HG03066 (cell line): ENCODE results near the gene LRRC3.

ENCODE experiments used
- ATAC-seq: cut with Tn5 transposase; IDR thresholded peaks from one replicate; pipeline ENCODE4 v1.9.1; 2021; ENCODE audit warnings: low read depth; ENCODE audit not compliant: unreplicated experiment

LRRC3 gene

GRCh38 chr21:44438531-44439210 lies 16.6 kb upstream of the LRRC3 start:
- ATAC-seq = no peak

DNA sequence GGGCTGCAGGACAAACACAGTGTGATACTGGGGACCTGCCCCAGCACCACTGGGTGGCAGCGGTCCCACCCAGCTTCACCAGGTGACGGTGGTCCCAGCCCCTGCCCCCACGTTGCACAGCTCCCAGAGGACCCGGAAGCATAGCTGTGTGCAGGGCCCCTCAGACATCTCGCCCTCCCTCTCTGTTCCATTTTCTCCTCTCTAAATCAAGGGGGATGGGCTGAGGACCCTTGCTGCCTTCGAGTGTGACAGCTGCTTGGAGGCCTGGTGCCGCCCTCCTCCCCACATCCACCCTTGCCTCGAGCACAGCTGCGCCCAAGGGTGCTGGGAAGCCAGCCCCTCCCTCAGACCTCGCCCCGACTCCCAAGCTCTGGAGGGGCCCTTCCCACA lies 16.1 kb upstream of the LRRC3 start:
- no peak for ATAC-seq

DNA sequence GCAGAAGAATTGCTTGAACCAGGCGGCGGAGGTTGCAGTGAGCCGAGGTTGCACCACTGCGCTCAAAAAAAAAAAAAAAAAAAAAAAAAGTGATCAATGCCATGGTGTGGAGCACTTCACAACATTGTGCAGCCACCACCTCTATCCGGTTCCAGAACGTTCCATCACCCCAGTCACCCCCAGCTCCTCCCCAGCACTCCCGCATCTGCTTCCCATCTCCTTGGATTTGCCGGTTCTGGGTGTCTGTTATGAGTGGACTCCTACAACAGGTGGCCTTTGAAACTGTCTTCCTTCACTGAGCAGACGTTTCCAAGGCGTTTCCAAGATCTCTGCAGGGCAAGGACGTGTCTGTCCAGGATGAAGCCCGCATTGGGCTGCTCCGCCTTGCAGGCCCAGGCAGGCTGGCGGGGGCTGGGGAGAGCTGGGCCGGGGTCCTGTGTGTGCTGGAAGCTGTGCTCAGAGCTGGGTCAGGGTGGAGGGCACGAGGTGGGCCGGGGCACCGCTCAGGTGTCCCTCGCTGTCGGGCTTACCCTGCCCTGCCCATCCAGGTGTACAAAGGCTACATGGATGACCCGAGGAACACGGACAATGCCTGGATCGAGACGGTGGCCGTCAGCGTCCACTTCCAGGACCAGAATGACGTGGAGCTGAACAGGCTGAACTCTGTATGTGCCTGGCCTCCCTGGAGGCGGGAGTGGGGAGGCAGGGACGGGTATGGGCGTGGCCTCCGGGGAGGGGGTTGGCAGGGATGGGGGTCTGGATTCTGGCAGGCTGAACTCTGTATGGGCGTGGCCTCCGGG lies 14.9 kb upstream of the LRRC3 start:
- ATAC-seq = no peak

DNA sequence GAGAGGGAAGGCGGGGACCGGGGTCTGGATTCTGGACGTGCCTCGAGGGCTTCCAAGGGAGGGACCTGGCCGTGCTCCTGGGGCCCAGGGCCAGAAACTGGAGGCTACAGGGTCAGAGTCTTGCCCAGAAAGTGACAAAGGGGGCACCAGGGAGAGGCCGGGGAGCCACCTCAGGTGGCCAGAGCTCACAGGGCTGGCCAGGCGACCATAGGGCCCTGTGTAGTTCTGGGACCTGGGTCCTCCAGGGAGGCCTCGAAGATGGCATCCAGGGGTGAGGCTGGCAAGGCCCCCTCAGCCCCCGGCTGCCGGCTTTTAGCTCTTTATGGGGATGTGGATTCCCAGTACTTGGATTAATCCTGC lies 14.3 kb upstream of the LRRC3 start:
- ATAC-seq = no peak

DNA sequence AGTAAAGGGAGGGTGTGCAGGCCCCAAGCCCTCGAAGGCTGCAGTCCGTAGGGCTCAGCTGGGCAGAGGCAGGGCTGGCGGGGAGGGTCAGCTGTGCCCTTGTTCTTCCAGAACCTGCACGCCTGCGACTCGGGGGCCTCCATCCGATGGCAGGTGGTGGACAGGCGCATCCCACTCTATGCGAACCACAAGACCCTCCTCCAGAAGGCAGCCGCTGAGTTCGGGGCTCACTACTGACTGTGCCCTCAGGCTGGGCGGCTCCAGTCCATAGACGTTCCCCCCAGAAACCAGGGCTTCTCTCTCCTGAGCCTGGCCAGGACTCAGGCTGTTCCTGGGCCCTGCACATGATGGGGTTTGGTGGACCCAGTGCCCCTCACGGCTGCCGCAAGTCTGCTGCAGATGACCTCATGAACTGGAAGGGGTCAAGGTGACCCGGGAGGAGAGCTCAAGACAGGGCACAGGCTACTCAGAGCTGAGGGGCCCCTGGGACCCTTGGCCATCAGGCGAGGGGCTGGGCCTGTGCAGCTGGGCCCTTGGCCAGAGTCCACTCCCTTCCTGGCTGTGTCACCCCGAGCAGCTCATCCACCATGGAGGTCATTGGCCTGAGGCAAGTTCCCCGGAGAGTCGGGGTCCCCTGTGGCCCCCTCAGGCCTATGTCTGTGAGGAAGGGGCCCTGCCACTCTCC lies 13.6 kb upstream of the LRRC3 start:
- ATAC-seq = no peak

- ATAC-seq = no peak
These were observed 12.8 kb upstream of the LRRC3 start for GRCh38 chr21:44442266-44443125.

DNA sequence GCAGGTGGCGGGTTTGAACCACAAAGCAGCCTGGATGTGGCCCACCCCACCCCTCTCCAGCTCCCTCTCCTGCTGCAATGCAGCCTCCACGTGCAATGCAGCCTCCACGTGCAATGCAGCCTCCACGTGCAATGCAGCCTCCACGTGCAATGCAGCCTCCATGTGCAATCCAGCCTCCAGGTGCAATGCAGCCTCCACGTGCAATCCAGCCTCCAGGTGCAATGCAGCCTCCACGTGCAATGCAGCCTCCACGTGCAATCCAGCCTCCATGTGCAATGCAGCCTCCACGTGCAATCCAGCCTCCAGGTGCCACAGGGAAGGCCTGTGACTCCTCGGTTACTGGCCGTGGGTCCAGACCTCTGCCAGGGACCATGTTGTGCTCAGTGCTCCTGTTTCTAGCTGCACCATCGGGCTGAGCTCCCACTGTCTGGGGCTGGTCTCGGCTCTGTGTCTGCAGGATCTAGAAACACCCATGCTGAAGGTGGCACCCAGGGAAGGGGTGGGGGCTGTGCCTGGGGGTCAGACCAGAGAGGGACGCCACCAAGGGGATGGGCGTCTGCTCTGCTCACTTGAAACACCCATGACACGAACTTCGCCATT lies 11.9 kb upstream of the LRRC3 start:
- no peak for ATAC-seq

DNA sequence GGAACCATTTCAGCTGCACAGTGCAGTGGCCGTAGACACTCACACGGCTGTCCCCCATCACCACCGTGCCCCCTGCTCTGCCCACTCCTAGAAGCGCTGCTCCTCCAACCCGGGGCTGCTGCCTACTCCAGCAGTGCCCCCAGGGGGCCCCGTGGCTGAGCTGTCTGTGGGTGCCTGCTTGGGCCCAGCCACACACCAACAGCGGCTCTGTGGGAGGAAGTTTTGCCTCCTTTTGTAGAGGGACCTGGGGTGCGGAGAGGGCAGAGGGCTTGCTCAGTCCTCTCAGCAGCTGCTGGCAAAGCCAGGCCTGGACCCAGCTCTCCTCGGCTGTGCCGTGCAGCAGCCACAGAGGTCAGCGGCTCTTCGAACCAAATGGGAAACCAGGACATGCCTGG lies 11.4 kb upstream of the LRRC3 start:
- no peak for ATAC-seq

DNA sequence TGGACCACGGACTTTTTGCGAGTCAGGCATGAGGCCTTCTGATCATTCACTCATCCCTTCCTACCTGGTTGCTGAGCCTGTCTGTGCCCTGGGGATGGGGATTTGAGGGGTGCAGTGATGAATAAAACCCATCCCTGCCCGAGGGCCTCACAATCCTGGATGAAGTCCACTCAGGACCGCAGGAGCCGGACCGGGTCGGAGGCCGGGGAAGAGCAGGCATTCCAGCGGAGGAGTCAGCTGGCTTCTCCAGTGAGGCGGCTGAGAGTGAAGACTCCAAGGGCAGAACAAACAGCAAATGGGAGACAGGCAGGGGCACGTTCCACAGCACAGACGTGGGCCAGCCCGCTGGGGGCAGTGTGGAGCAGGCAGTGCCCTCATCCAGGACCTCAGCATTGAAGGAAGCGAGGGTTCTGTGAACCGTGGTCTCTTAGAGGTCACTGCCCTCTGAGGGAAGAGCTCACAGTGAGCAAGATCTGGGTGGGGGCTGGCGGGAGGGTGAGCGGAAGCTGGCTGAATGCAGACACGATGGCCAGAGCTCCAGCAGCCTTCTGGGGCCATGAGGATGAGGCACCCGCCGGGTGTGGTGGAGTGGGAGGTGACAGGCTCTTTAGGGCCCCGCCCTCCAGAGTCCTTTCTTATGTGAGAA lies 10.9 kb upstream of the LRRC3 start:
- no peak for ATAC-seq

DNA sequence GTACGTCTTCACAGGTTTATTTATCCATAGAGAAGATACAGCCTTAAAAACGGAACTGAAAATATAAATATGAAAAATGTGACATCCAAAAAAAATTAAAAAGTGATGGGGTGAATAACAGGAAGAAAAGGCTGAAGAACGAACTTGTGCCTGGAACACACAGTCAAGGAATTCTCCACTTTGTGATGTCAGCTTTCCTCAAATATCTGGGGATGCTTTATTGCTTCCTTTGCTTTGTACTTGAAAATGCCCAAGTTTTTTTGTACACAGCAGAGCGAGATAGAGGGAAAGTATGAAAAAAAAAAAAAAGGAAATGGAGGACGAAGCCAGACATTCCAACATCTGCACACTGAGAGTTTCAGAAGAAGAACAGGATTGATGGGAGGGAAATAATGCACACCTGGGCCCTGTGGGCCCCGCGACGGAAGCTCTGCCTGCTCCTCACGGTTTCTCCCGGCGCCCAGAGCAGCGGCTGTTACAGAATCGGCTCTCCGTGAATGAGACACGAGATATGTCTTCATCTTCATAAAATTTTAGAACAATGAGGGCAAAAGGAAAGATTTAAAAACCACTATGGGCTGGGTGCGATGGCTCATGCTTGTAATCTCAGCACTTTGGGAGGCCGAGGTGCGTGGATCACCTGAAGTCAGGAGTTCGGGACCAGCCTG lies 10.0 kb upstream of the LRRC3 start:
- ATAC-seq = no peak

- no peak for ATAC-seq
These were observed 6.6 kb upstream of the LRRC3 start for GRCh38 chr21:44448651-44449131.

- no peak for ATAC-seq
These were observed 5.6 kb upstream of the LRRC3 start for GRCh38 chr21:44449473-44450363.

DNA sequence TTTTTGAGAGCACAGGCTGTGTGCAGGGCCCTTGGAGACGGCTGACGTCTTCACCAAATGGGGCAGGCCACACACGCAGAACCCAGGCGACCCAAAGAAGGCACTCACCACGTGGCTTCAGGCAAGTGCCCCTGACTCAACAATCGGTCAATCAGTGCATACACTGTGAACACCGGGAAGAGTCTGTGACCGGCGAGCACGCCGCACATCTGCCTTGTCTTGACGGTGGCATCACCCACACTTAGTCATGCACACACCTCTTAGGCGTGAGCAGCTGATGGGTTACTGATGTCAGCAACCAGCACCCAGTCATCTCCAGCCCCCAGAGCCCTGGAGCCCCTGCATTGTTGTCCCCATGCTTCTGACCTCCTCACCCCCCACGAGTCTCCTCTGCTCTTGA lies 4.9 kb upstream of the LRRC3 start:
- no peak for ATAC-seq

GRCh38 chr21:44450999-44451398 lies 4.3 kb upstream of the LRRC3 start:
- ATAC-seq = no peak

- no peak for ATAC-seq
These were observed 2.2 kb upstream of the LRRC3 start for GRCh38 chr21:44453120-44453519.

DNA sequence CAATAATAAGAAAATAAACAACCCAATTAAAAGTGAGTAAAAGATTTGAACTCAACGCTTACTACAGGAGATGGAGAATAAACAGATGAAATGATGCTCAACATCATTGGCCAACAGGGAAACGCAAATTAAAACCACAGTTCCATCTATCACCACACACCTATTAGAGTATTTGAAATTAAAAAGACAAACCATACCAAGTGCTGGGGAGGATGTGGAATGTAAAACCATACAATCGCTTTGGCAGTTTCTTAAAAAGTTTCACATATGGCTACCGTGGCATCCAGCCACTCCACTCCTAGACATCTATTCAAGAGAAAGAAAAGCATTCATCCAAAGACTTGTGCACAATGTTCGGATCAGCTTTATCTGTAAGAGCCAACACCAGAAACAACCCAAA lies 1.3 kb upstream of the LRRC3 start:
- ATAC-seq = no peak

DNA sequence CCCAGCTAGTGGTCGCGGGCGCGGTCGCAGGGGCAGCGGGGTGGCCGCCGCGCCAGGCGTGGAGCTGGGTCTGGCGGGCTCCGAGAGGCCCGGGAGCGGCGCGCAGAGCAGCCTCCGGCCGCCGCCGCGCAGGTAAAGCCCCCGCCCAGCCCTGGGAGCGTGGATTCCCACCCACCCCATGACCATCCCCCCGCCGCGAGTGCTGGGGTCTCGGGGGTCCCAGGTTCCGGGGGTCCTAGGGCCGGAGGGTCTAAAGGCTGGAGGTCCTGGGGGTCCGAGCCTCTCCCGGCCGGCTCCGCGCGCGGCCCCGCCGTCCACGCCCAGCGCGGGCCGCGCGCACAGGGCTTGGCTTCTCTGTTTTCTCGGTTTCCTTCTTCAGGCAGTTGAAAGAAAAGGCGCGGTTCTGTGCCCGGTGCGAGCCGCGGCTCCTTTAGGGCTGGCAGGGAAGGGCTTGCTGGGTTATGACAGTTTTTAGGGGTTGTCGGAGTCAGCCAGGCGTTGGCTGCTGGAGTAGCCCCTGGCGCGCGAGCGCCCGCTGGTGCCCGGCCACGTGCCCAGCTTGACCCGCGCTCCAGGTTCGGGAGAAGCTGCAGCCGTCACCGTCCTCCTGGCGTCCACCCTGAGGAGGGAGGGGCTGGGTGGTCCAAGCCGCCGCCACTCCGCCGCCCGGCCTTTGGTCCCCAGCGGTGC lies 359 bp downstream of the LRRC3 start:
- no peak for ATAC-seq
